Chondrocyte (in vitro differentiated cells): Measurements from ENCODE around the gene HDAC4. TPM values are rescaled to one million over a fixed set of nuclear protein-coding genes. Genes with fewer than 3 reads are reported as not detected.

Experiments used
- DNase-seq: peaks from one replicate; pipeline ENCODE4 v3.0.0; 2021; ENCODE audit warnings: mixed read lengths, low spot score
- H3K27ac Mint-ChIP-seq: one replicate; pipeline ENCODE4 v1.8.0; 2021; ENCODE audit warnings: mild to moderate bottlenecking, moderate library complexity, mixed read lengths; ENCODE audit not compliant: unreplicated experiment
- H3K27me3 Mint-ChIP-seq: 2 replicates; pipeline ENCODE4 v1.8.0; 2021; ENCODE audit warnings: low read depth, mixed read lengths
- H3K36me3 Mint-ChIP-seq: 2 replicates; pipeline ENCODE4 v1.8.0; 2021; ENCODE audit warnings: low read depth, mixed read lengths
- H3K4me1 Mint-ChIP-seq: 2 replicates; pipeline ENCODE4 v1.8.0; 2021; ENCODE audit warnings: low read depth, mild to moderate bottlenecking, mixed read lengths
- H3K4me3 Mint-ChIP-seq: one replicate; pipeline ENCODE4 v1.8.0; 2021; ENCODE audit warnings: mild to moderate bottlenecking, moderate library complexity, mixed read lengths; ENCODE audit not compliant: unreplicated experiment
- H3K9me3 Mint-ChIP-seq: 2 replicates; pipeline ENCODE4 v1.8.0; 2021; ENCODE audit warnings: low read depth, mixed read lengths
- total RNA-seq: library from RNA; stranded (reverse); gene quantifications from 3 replicates; pipeline ENCODE4 v1.2.1, GENCODE V29; 2021
- TF ChIP-seq, protein P1 (sequence below): fragments of 200-600 bp; sonication (generic); IDR thresholded peaks from 2 replicates; pipeline ENCODE4 v1.5.0; 2021; ENCODE audit warnings: antibody characterized with exemption, mild to moderate bottlenecking, moderate library complexity

HDAC4 gene
- total RNA-seq, 1 donor from 2014 or later = 22.3 TPM

DNA sequence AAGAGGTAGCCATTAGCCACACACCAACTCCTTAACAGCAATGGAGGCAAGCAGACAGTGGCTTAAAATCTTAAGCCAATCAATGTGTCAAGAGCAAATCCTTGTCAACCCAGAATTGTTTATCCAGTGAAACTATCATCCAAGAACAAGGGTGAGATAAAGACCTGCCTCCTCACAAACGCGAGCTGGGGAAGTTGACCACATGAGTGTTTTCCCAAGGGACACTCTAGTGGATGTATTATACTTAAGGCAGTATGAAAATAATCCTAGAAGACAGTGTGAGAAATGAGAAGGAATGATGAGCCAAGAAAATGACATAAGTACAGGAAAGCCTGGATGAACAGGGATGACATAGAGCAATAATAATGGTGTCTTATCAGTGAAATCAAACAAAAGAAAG lies 343.3 kb downstream of the HDAC4 start:
- Mint-ChIP-seq H3K9me3 (no peaks in the 10 kb centered on the region), H3K4me1 (no peaks in the 10 kb centered on the region), H3K27ac (no peak overlapping the region), H3K36me3 (peaks cover 22% of the 10 kb centered on the region), H3K4me3 (no peak overlapping the region), H3K27me3 (no peaks in the 10 kb centered on the region)
- TF ChIP-seq, protein P1, sequence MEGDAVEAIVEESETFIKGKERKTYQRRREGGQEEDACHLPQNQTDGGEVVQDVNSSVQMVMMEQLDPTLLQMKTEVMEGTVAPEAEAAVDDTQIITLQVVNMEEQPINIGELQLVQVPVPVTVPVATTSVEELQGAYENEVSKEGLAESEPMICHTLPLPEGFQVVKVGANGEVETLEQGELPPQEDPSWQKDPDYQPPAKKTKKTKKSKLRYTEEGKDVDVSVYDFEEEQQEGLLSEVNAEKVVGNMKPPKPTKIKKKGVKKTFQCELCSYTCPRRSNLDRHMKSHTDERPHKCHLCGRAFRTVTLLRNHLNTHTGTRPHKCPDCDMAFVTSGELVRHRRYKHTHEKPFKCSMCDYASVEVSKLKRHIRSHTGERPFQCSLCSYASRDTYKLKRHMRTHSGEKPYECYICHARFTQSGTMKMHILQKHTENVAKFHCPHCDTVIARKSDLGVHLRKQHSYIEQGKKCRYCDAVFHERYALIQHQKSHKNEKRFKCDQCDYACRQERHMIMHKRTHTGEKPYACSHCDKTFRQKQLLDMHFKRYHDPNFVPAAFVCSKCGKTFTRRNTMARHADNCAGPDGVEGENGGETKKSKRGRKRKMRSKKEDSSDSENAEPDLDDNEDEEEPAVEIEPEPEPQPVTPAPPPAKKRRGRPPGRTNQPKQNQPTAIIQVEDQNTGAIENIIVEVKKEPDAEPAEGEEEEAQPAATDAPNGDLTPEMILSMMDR = no peak
- DNase-seq = no peak

DNA sequence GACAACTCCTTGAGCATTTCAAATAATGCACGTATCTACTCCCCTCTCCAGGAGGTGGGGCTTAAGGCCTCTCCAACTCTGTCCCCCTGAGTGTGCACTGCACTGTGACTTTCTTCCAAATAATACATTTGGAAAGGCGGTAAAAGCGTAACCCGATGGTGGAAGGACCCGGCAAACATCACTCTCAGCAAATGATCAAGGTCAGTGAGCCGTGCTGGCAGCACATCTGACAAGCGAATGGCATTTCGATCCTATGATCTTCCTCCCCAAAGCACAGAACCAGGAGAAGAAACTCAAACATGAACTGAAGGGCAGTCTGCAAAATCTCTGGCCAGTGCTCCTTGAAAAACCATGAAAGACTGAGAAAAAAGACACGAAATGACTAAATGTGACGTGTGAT lies 344.2 kb downstream of the HDAC4 start:
- Mint-ChIP-seq H3K4me3 (no peak overlapping the region), H3K27ac (no peak overlapping the region), H3K27me3 (no peaks in the 10 kb centered on the region), H3K36me3 (peaks cover 23% of the 10 kb centered on the region), H3K4me1 (no peaks in the 10 kb centered on the region), H3K9me3 (no peaks in the 10 kb centered on the region)
- DNase-seq = no peak
- TF ChIP-seq, protein P1 = no peak

DNA sequence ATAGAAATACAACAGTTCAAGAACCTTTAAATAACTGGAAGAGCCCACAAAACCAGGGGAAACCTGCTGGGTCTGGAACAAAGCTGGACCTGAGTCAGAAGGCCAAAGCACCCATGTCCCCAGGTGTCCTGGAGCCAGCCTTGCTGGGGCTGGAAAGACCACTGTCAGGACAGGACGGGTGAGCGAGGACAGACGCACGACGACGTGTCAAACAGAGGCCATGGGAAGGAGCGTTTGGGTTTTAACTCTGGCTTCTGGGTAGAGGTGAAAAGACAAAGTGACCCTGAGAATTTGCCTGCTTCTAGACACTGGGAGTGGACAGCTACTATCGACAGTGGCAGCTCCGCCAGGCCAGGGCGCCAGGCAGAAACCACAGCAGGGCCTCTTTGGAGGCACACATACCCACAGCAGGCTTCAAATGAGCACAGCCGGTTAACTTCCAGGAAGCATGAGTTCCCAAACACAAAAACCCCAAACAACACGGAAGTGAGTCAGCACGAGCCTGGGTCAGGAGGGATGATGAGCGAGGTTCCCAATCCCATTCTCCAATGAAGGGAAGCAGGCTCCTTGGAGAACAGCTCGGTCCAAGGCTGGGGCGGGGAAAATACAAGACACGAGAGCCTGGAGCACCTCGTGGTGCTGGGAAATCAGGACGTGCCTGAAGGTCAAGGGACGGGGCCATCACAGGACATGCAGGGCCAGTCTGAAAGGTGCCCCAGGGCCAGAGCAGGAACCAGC lies 344.9 kb downstream of the HDAC4 start:
- H3K36me3 Mint-ChIP-seq = peaks cover 18% of the 10 kb centered on the region
- H3K27me3 Mint-ChIP-seq = no peaks in the 10 kb centered on the region
- H3K4me1 Mint-ChIP-seq = no peaks in the 10 kb centered on the region
- H3K4me3 Mint-ChIP-seq = no peak overlapping the region
- H3K27ac Mint-ChIP-seq = no peak overlapping the region
- peak; percentile 66 for DNase-seq
- H3K9me3 Mint-ChIP-seq = no peaks in the 10 kb centered on the region
- TF ChIP-seq, protein P1 = no peak

DNA sequence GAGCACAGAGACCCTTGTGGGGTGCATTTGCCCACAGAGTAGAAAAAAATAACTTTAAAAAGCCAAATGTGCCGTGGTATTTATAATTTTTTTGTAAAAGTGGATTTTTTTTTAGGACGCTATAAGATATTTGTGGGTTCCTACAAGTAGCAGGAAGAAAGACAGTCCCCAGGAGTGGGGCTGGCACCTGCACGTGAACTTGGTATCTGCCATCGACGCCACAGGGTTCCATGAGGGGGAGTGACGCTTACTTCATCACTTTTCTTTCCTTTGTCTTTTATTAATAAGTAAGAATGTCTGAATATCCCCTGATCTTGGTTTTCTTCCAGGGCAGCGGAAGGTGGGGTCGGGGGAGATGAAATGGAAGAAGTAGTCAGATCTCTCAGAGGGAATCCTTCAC lies 345.9 kb downstream of the HDAC4 start:
- no peaks in the 10 kb centered on the region for H3K9me3 Mint-ChIP-seq
- H3K36me3 Mint-ChIP-seq = peaks cover 17% of the 10 kb centered on the region
- TF ChIP-seq, protein P1 = no peak
- no peak overlapping the region for H3K27ac Mint-ChIP-seq
- H3K4me3 Mint-ChIP-seq = no peak overlapping the region
- H3K27me3 Mint-ChIP-seq = no peaks in the 10 kb centered on the region
- H3K4me1 Mint-ChIP-seq = no peaks in the 10 kb centered on the region
- DNase-seq = no peak

DNA sequence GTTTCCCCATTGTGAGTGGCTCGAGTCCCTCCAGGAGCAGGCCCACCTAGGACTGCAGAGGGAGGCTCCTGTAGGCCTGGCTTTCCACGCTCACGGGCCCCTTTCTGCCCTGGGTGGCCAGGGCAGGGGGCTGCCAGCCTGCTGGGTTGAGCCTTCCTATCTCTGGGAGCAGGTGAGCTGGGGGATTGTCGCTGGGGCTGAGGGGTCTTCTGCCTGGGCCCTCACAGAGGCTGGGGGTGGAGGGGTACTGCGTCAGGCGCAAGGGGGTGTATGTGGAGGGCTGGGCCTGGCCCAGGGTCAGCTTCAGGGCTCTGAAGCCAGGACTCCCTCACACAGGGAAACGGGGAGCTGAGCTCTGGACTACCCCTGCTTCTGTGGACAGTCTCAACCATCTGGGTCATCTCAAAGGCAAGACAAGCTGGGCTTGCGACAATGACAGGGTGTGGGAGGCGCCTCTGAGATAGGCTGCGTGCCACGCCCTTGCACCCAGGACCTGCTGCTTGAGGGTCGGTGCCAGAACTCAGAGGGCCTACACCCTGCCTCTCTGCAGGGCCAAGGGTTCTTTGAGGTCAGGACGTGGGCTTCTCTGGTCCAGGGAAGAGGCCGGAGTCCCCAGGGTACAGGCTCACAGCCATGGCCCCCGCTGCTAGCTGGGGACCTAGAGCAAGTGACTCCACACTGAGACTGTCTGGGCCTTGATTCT lies 346.9 kb downstream of the HDAC4 start:
- no peak overlapping the region for H3K4me3 Mint-ChIP-seq
- H3K27me3 Mint-ChIP-seq = no peaks in the 10 kb centered on the region
- peak; percentile 68 for DNase-seq
- no peaks in the 10 kb centered on the region for H3K9me3 Mint-ChIP-seq
- H3K36me3 Mint-ChIP-seq = peaks cover 17% of the 10 kb centered on the region
- H3K27ac Mint-ChIP-seq = no peak overlapping the region
- TF ChIP-seq, protein P1 = no peak
- H3K4me1 Mint-ChIP-seq = peaks cover 6% of the 10 kb centered on the region
